H1 (cell line): ENCODE measurements around the gene ARHGDIB. TPM values are rescaled to one million over a fixed set of nuclear protein-coding genes. Genes with fewer than 3 reads are reported as not detected.

Source experiments
- CTCF ChIA-PET: fragments of 300-600 bp; sonication (Branson Sonifier 250); formaldehyde crosslinking; loops from one replicate; lab custom pipeline; 2021; ENCODE audit not compliant: partially characterized antibody; lab: Charles Lee
- POLR2A ChIA-PET: fragments of 300-600 bp; sonication (Branson Sonifier 250); formaldehyde crosslinking; loops from one replicate; lab custom pipeline; 2021; ENCODE audit warnings: inconsistent platforms; ENCODE audit not compliant: partially characterized antibody; lab: Charles Lee
- DNase-seq, 2 experiments: peaks; one replicate each; pipeline versions ENCODE4 v3.0.0 to v3.0.0-alpha.2; 2010 to 2022; ENCODE audit warnings: low spot score in 2 of 2, low read depth in 1 of 2, mixed read lengths in 1 of 2
- FAIRE-seq: peaks from 2 replicates; lab custom pipeline; 2011; peaks lifted over from hg19 to GRCh38; lab: Jason Lieb, UNC
- H2AFZ ChIP-seq: 2 replicates; pipeline ENCODE4 v1.8.1; 2012; ENCODE audit warnings: low read length, inconsistent platforms
- H2AK5ac ChIP-seq: 2 replicates; pipeline ENCODE4 v1.6.1; 2013; ENCODE audit warnings: low read depth, low read length
- H2BK120ac ChIP-seq: replicated peaks from 2 replicates; pipeline ENCODE3; 2013; ENCODE audit warnings: low read depth, low read length, inconsistent platforms
- H2BK12ac ChIP-seq: 2 replicates; pipeline ENCODE4 v1.6.1; 2013; ENCODE audit warnings: low read depth, low read length
- H2BK15ac ChIP-seq: 2 replicates; pipeline ENCODE4 v1.6.1; 2013; ENCODE audit warnings: low read length
- H2BK20ac ChIP-seq: 2 replicates; pipeline ENCODE4 v1.6.1; 2013; ENCODE audit warnings: low read length
- H2BK5ac ChIP-seq: 2 replicates; pipeline ENCODE4 v1.6.1; 2013; ENCODE audit warnings: low read depth, low read length
- H3K14ac ChIP-seq: 2 replicates; pipeline ENCODE4 v1.6.1; 2013; ENCODE audit warnings: inconsistent platforms; ENCODE audit not compliant: insufficient read length
- H3K18ac ChIP-seq: 2 replicates; pipeline ENCODE4 v1.6.1; 2013; ENCODE audit warnings: low read length; ENCODE audit errors: extremely low read depth
- H3K23ac ChIP-seq: 2 replicates; pipeline ENCODE4 v1.6.1; 2013; ENCODE audit warnings: inconsistent platforms; ENCODE audit not compliant: insufficient read length
- H3K23me2 ChIP-seq: 2 replicates; pipeline ENCODE4 v1.6.1; 2013; ENCODE audit warnings: low read depth, low read length
- H3K27ac ChIP-seq: 2 replicates; pipeline ENCODE4 v1.6.1; 2011; ENCODE audit warnings: low read depth, low read length, inconsistent platforms
- H3K27me3 ChIP-seq, 4 experiments: replicated peaks in 1 of 4; 1 replicate in 1 of 4; 2 replicates in 3 of 4; pipeline versions ENCODE4 v1.6.1 to v1.8.1; 2011 to 2013; ENCODE audit warnings: low read length in 3 of 4, mild to moderate bottlenecking in 3 of 4, inconsistent platforms in 2 of 4, mixed read lengths in 2 of 4, moderate library complexity in 1 of 4; ENCODE audit not compliant: control insufficient read depth in 3 of 4, insufficient read depth in 3 of 4; ENCODE audit errors: extremely low read depth in 1 of 4
- H3K36me3 ChIP-seq, 4 experiments: 2 replicates each; pipeline versions ENCODE4 v1.6.1 to v1.8.1; 2011 to 2013; ENCODE audit warnings: mild to moderate bottlenecking in 4 of 4, low read length in 3 of 4, moderate library complexity in 2 of 4, control low read depth in 1 of 4, inconsistent platforms in 1 of 4; ENCODE audit not compliant: insufficient read depth in 4 of 4, control insufficient read depth in 2 of 4
- H3K4ac ChIP-seq: replicated peaks from 2 replicates; pipeline ENCODE3; 2013; ENCODE audit warnings: low read length, low read depth, mixed read lengths, inconsistent platforms; ENCODE audit not compliant: insufficient read length
- H3K4me1 ChIP-seq, 4 experiments: replicated peaks in 1 of 4; 1 replicate in 1 of 4; 2 replicates in 3 of 4; pipeline versions ENCODE4 v1.6.1 to v1.8.1; 2011 to 2013; ENCODE audit warnings: low read length in 3 of 4, inconsistent platforms in 2 of 4, mixed read lengths in 1 of 4; ENCODE audit not compliant: insufficient read depth in 4 of 4, control insufficient read depth in 3 of 4
- H3K4me2 ChIP-seq, 2 experiments: 2 replicates each; pipeline versions ENCODE4 v1.6.1 to v1.8.1; 2011 to 2013; ENCODE audit warnings: low read depth in 2 of 2, low read length in 2 of 2, control low read depth in 1 of 2, inconsistent platforms in 1 of 2, mild to moderate bottlenecking in 1 of 2; ENCODE audit not compliant: insufficient read depth in 1 of 2
- H3K4me3 ChIP-seq, 4 experiments: fragments of 200-600, 300-600 bp in 1 of 4; sonication (generic), shearing (Covaris generic), sonication (Bioruptor Twin) in 1 of 4; 2 replicates each; pipeline versions ENCODE4 v1.5.1 to v1.8.1; 2011 to 2016; ENCODE audit warnings: low read length in 4 of 4, low read depth in 3 of 4, control low read depth in 2 of 4, inconsistent platforms in 2 of 4, mild to moderate bottlenecking in 2 of 4, mixed read lengths in 1 of 4, moderate library complexity in 1 of 4; ENCODE audit not compliant: insufficient read depth in 2 of 4; ENCODE audit errors: extremely low read depth in 1 of 4
- H3K56ac ChIP-seq: replicated peaks from 2 replicates; pipeline ENCODE3; 2013; ENCODE audit warnings: low read depth, mild to moderate bottlenecking, mixed read lengths, low read length, inconsistent platforms; ENCODE audit not compliant: insufficient read length
- H3K79me1 ChIP-seq: 2 replicates; pipeline ENCODE4 v1.6.1; 2013; ENCODE audit warnings: low read depth, low read length, control low read depth
- H3K79me2 ChIP-seq, 2 experiments: 2 replicates each; pipeline versions ENCODE4 v1.6.1 to v1.8.1; 2012 to 2013; ENCODE audit warnings: low read length in 2 of 2, mild to moderate bottlenecking in 2 of 2, inconsistent platforms in 1 of 2; ENCODE audit not compliant: insufficient read depth in 2 of 2, control insufficient read depth in 1 of 2
- H3K9ac ChIP-seq, 4 experiments: replicated peaks in 1 of 4; 1 replicate in 1 of 4; 2 replicates in 3 of 4; pipeline versions ENCODE4 v1.6.1 to v1.8.1; 2011 to 2013; ENCODE audit warnings: low read depth in 3 of 4, low read length in 3 of 4, control low read depth in 2 of 4, mild to moderate bottlenecking in 2 of 4, moderate library complexity in 2 of 4, inconsistent platforms in 1 of 4; ENCODE audit errors: extremely low read depth in 1 of 4
- H3K9me3 ChIP-seq, 2 experiments: 2 replicates each; pipeline versions ENCODE4 v1.6.1 to v1.8.1; 2012 to 2013; ENCODE audit warnings: mild to moderate bottlenecking in 2 of 2, moderate library complexity in 2 of 2, control low read depth in 1 of 2, inconsistent platforms in 1 of 2, low read depth in 1 of 2, low read length in 1 of 2, mixed read lengths in 1 of 2; ENCODE audit not compliant: insufficient read depth in 2 of 2
- H4K20me1 ChIP-seq, 2 experiments: replicated peaks in 1 of 2; 2 replicates each; pipeline versions ENCODE3 to v1.8.1; 2011 to 2013; ENCODE audit warnings: inconsistent platforms in 2 of 2, low read length in 2 of 2, mild to moderate bottlenecking in 1 of 2; ENCODE audit not compliant: insufficient read depth in 2 of 2, control insufficient read depth in 1 of 2
- H4K5ac ChIP-seq: 2 replicates; pipeline ENCODE4 v1.6.1; 2013; ENCODE audit warnings: low read length, low read depth, mixed read lengths, inconsistent platforms; ENCODE audit not compliant: insufficient read length
- H4K8ac ChIP-seq: 2 replicates; pipeline ENCODE4 v1.8.0; 2013; ENCODE audit warnings: mild to moderate bottlenecking, moderate library complexity, low read length, inconsistent platforms; ENCODE audit not compliant: insufficient read depth; ENCODE audit errors: extremely low read depth
- H4K91ac ChIP-seq: replicated peaks from 2 replicates; pipeline ENCODE3; 2013; ENCODE audit warnings: low read length, mixed read lengths, inconsistent platforms; ENCODE audit not compliant: insufficient read length
- ASH2L ChIP-seq: fragments of 200-600, 300-600 bp; sonication (generic); IDR thresholded peaks from one replicate; pipeline ENCODE4 v1.7.1; 2017; ENCODE audit warnings: low read length
- JUN ChIP-seq: IDR thresholded peaks from 2 replicates; pipeline ENCODE4 v1.6.1; 2011; ENCODE audit warnings: low read depth, mild to moderate bottlenecking, improper control_type of control experiment, low read length
- WGBS, 2 experiments: shearing (Covaris generic) in 1 of 2; methylation state at CpG; one replicate each; pipeline versions ENCODE4 v1.1.6 to v1.1.7; 2013 to 2015; ENCODE audit warnings: low lambda C conversion rate in 2 of 2, mixed read lengths in 2 of 2, inconsistent platforms in 1 of 2, low coverage in 1 of 2, missing lambda C conversion rate in 1 of 2; ENCODE audit not compliant: insufficient replicate concordance in 2 of 2, insufficient coverage in 1 of 2, insufficient read length in 1 of 2; ENCODE audit errors: extremely low coverage in 1 of 2, missing lambda C conversion rate in 1 of 2; 5-methylcytosine and 5-hydroxymethylcytosine counted together
- polyA plus RNA-seq, 7 experiments: library from polyadenylated mRNA; depleted of rRNA in 3 of 7; stranded (reverse) in 5 of 7; unstranded in 2 of 7; fragments of >200 nt in 5 of 7; fragments of 200-250 nt in 2 of 7; gene quantifications; 1 replicate in 5 of 7; 2 replicates in 1 of 7; 4 replicates in 1 of 7; pipeline versions ENCODE4 v1.2.1 to v1.2.3, GENCODE V29; 2011 to 2013; ENCODE audit warnings: missing spikeins in 2 of 7, mixed read lengths in 2 of 7
- total RNA-seq: library from RNA; stranded (reverse); fragmentation: NEBNext Ultra II Directional; extraction: Animal tissue kit (Norgen Biotek cat#: 25700); gene quantifications from 2 replicates; pipeline ENCODE4 v1.2.1, GENCODE V29; 2021

Gene ARHGDIB
- total and polyA plus RNA-seq, 2 of the 8 experiments (the other 6 are each of a cell fraction or from before 2014, with no cell fraction given), result 0.82 to 1.3 TPM

DNA sequence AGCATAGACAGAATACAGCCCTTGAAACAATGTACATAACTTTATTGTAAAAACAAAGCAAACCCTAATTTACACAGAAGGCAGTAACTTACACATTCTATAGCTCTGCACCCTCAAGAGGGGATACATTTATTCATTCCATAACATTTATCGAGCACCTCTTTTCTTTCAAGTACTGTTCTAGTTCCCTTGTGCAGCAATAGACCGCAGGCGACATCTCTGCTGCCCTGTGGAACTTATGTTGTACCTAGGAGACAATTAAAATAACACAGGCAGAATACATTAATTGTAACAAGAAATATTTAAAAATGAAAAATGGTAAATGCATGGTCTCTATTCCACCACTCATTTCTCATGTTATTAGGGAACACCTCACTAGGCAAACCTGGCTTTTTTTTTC lies 1.4 kb upstream of the ARHGDIB start:
- no peak overlapping the region for H3K4me2 ChIP-seq
- no peak overlapping the region for H2BK5ac ChIP-seq
- CTCF ChIA-PET, result interaction anchor here (0.6 kb wide), 2 partner anchors 18 to 117 kb away, joined by 3 read pairs; no protein-coding TSS in a partner anchor
- H3K4me3 ChIP-seq, result no peak overlapping the region
- H3K23ac ChIP-seq, result no peak overlapping the region
- FAIRE-seq, result no peak
- H3K4ac ChIP-seq, result no peak overlapping the region
- no peak overlapping the region for H2BK12ac ChIP-seq
- H2AK5ac ChIP-seq, result no peak overlapping the region
- WGBS, 2 experiments, result 96% methylated on average over 3 of the region's 3 CpGs; no CpG with 5 or more reads in 1 of the 2 experiments
- H3K4me1 ChIP-seq, result no peaks in the 10 kb centered on the region
- H3K9ac ChIP-seq, result no peak overlapping the region
- DNase-seq, result no peak
- H3K36me3 ChIP-seq, result no peaks in the 10 kb centered on the region
- no peaks in the 10 kb centered on the region for H4K20me1 ChIP-seq
- H3K79me1 ChIP-seq, result no peaks in the 10 kb centered on the region
- no peak overlapping the region for H2BK20ac ChIP-seq
- no peak overlapping the region for H2BK120ac ChIP-seq
- no peak overlapping the region for H2BK15ac ChIP-seq
- H3K9me3 ChIP-seq, result no peaks in the 10 kb centered on the region
- H4K8ac ChIP-seq, result no peak overlapping the region
- no peaks in the 10 kb centered on the region for H3K23me2 ChIP-seq
- H3K79me2 ChIP-seq, result no peaks in the 10 kb centered on the region
- POLR2A ChIA-PET, result no interaction called here
- no peak overlapping the region for H2AFZ ChIP-seq
- no peaks in the 10 kb centered on the region for H3K27me3 ChIP-seq
- no peak overlapping the region for H3K18ac ChIP-seq
- no peak overlapping the region for H3K14ac ChIP-seq
- TF ChIP-seq JUN, result no peak
- no peak for TF ChIP-seq ASH2L
- TF ChIP-seq, all 59 proteins: peak for 0
- Histone ChIP-seq H4K91ac (no peak overlapping the region), H3K27ac (no peak overlapping the region), H4K5ac (no peak overlapping the region), H3K56ac (no peak overlapping the region)
